Dedifferentiated amniotic fluid mesenchymal stem cell (primary cell): ENCODE results near the gene EGFL7.

Source experiments
- DNase-seq: peaks from one replicate; pipeline ENCODE4 v3.0.0-alpha.2; 2016; ENCODE audit errors: extremely low spot score

Gene EGFL7

DNA sequence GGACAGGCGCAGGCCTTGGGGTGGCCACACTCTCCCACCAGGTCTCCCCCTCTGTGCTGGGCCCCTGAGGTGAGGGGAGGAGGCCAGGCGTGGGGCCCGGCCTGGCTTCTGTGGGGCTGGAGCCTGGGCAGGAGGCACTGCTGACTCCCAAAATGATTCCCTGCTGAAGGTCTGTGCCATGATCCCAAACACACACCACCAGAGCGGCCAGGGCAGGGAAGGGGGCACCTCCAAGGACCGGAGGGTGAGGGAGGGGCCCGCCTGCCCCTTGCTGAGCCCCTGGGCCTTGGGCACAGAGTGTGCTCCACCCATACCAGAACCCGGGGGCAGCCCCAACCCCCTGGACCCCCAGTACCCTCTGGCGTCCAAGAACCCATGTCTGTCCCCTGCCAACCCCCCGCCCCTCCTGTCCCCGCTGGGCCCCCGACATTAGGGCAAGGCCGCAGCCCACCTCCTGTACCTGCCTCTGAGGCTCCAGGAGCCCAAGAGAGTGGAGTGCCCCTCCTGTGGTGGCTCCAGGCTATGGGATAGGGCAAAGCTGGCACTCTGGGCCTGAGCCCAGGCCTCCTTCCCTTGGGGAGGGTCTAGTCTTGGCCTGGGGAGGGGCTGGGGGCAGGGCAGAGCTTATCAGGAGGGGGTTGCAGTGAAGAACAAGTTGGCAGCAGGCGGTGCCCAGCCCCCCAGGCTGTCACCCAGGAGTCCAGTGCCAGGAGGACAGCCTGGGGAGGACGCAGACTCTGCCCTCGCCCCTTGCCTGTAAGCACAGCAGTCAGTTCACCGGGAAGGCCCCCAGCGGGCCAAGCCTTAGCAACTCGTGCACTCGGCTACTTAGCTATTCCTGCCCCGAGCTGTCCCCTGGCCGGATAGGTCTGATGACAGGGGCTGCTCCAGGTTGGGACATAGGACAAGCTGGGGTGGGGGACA is 2.6 kb upstream of the EGFL7 start:
- no peak for DNase-seq

DNA sequence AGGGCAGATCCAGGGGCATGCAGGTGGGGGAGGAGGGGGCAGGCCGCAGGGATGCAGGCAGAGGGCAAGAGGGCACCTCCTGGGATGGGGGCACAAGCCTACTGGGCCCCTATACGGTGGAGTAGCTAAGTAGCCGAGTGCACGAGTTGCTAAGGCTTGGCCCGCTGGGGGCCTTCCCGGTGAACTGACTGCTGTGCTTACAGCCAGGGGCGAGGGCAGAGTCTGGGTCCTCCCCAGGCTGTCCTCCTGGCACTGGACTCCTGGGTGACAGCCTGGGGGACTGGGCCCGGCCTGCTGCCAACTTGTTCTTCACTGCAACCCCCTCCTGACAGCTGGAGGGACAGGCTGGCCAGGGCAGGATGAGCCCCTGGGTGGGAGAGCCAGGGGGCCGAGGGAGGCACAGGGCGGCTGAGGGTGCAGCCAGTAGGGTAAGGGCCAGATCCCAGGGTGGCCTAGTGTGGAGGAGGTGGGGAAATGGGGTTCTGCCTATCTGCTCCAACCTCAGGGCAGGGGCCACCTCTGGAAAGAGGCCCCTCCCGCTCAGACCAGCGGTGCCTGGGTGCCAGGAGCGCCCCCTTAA is 1.7 kb upstream of the EGFL7 start:
- no peak for DNase-seq

DNA sequence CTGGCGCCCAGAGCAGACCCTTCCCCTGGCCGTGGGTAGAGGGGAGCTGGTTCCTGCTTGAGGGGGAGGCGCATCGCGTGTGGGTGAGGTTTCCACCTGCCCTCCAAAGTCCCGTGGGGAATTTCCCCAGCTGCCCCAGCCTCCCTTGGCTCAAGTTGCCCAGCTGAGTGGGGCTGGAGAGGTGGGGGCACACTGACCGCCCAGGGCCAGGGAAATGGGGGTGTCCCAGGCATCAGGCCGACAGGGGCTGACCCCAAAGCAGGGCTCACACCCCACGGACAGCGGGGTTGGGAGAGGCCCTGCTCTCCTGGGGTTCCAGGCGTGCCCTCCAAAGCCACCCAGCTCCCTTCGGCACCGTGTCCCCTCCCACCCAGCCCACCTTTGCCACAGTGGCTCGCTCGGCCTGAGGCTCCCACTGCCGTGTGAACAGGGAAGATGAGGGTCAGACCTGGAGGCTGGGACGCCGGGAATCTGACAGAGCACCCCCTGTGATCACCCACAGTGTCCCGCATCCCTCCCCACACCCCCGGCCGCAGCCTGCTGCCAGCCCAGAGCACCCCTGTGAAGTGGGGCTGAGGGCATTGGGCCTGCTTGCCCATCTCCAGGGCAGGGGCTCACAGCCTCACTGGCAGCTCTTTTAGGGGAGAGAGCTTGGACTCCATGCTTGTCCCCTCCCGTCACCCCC is 933 bp upstream of the EGFL7 start:
- no peak for DNase-seq

DNA sequence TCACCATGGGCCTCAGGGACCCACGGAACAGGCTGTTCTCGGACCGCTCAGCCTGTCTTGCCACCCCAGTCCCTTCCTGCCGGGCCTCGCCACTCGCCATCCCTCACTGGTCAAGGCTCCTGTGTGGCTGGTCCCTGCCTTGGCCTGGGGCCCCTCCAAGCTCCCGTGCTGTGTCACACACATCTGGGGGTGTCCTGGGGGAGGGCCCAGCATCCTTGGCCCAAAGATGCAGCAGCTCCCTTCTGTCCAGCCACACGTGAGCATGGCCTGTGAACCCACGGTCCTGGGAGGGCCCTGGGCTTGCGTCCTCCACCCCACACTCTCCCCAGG is 425 bp upstream of the EGFL7 start:
- no peak for DNase-seq

DNA sequence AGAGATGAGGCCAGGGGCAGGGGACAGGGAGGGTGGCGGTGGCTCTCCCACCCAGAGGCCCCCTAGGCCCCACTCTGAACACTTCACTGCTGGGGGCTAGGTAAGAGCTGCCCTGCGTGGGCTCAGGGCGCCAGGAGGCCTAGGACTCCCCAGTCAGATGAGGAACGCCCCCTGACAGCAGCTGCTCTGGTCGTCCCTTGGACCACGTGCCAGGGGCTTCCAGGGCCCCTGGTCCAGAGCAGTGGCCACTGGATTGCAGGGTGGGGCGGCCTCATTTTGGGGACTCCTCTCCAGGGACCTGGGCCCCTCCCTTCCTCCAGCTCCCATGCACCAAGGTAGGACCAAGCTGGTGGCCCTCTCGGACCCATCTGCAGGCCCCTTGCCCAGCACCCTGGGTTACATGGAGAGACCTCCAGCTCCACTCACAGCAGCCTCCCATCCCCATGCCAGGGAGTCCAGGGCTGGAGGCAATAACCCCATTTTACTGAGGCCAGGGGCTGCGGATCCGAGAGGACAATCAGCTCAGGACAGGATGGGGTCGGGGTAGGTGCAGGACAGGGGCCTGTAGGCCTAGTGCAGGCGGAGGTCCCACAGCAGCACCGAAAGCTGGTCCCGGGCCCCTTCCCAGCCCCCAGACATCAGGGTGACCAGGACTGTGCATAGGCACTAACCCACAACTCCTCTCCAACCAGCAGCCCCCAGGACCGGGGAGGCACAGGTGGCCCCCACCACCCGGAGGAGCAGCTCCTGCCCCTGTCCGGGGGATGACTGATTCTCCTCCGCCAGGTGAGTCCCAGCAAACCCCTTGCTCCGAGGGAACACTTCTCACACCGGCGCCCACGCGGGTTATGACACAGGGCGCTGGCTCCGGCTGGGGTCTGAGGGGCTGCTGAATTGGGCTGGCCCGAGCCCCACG is 1.5 kb downstream of the EGFL7 start:
- no peak for DNase-seq

DNA sequence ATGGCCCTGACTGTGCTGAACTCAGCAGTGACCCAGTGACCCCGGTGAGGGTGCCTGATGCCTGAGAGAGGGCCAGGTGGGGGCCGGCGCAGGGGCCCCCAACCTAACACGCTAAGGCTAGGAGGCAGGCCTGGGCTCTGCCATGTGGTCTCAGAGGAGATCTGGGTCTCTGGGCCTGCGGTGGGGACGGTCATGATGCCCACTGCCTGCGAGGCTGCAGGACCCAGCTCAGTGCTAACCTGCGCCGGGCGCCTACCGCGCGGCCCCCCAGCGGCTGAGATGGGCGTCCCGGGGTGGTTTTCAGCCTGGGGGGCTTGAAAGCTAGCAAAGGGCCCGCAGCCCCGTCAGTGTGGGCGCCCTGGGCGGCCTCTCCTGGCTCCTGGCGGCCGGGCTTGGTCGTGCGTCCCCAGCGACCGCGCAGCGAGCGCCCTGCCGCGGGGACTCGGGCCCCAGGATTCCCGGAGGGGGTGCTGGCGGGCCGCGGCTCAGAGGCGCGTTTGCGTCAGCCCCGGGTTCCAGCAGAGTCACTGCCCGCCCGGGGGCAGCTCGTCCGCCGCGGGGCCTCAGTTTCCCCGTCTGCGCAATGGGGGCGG is 2.5 kb downstream of the EGFL7 start:
- no peak for DNase-seq

DNA sequence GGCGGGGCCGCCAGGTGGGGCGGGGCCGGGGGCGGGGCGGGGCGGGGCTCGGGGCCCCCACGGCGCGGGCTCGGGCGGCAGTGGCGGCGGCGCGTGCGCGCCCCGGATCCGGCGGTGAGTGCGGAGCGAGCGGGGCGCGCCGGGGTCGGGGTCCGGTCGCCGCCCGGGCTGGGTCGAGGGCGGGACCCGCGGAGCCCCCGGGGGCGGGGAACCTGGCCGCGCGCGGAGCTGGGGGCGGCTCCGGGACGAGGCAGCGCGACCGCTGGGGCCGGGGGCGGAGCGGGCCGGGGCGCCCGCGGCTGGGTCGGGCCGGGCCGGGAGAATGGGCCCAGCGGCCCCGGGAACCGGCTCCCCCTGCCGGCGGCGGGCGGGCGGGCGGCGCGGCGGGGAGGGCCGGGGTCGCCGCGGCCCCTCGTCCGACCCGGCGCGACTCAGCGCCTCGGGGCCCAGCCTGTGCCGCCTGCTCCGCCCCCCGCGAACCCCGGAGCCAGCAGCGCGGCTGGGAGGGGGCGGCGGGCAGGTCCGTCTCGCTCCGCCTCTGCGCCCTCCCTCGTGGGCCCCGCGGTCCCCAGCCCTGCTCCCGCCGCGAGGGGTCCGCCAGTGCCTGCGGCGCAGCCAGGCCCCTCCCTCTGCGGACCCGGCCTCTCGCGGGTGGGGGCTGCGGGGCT is 3.1 kb downstream of the EGFL7 start:
- DNase-seq: no peak

DNA sequence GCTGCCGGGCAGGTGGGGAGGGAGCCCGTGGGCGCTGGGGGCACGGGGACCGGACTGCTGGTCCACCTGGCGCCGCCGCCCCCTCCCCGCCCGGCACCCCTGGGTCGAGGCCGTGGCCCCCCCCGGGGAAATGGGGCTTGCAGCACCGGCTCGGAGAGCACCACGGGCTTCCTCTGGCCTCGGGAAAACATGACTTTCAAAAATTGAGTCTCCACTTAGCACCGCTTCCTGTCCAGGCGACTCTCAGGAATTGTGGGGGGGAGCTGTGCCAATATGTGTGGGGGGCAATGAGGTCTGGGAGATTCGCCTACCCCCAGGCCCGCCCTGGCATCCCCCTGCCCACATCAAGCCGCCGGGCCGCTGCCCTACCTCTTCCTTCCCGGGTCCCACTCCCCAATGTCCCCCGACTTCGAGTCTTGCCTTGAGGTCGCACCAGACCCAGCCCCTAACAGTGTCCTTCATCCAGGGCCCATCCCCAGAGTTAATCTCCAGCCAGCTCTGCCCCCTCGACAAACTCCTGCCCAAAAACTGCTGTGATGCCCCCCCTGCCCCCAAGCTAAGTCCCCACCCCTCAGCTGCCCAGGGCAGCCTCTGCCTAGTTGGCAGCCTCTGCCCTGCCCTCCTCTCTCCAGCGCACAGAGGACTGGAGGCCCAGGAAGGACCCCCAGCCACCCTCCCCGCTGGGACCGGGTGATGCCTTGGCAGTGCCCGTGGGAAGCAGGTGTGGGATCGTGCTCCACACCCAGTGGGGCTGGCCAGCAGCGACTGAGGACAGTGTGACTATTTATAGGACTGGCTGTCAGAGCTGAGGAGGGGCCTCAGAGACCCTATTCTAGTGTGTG is 3.9 kb downstream of the EGFL7 start:
- no peak for DNase-seq

DNA sequence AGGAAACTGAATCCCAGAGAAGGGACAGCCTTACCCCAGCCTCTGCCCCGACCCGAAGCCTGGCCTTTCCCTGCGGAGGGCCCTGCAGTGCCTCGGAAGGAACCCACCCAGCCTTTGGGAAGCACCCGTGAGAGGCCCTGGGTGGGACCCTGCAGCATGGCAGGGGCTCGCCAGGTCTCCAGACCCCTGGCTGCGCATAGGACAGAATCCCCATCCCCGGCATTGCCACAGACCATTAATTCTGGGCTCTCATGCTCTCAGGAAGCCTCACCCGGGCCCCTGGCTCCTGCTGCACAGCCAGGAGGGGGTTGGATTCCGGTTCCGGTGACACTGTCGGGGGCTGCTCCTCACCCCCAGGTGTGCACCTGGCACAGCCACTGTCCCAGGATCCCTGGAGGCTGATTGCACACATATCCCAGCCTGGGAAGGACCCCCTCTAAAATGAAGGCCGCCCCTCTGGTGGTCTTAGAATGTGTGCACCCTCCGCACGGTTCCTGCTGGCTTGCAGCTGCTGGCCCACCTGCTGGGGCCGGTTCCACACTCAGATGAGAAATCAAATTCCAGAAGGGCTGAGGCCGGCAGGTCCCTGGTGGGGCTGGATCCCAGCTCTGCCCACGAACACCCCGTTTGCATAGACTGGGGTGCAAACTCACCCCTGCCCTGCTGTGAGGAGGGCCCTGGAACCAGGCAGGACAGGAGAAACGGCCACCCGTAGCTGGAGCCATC is 4.7 kb downstream of the EGFL7 start:
- no peak for DNase-seq

DNA sequence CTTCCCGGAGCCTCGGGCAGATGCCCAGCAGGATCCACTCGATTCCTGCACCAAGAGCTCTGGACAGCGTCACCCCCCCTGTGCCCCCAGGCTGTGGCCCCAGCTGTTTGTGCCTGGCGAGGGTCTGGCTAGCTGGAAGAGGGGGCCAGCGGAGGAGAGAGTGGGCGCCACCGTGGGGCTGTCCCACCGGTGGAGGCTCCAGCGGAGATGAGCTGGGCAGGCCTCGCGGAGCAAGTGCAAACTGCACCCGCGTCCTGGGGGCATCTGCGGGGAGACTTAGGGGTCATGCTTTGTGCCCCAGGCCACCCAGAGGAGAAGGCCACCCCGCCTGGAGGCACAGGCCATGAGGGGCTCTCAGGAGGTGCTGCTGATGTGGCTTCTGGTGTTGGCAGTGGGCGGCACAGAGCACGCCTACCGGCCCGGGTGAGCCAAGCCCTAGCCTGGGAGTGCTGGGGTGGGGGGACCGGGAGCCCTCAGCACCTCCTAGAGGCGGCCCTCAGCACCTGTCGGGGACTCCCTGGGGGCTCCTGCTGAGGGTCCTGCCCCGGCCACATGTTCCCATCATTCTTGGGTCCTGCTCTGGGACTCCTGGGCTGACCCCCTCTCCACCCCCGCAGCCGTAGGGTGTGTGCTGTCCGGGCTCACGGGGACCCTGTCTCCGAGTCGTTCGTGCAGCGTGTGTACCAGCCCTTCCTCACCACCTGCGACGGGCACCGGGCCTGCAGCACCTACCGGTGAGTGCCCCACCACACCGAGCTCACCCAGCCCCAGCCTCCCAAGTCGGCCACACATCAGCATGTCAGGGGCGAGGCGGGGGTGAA is 5.4 kb downstream of the EGFL7 start:
- DNase-seq: no peak

DNA sequence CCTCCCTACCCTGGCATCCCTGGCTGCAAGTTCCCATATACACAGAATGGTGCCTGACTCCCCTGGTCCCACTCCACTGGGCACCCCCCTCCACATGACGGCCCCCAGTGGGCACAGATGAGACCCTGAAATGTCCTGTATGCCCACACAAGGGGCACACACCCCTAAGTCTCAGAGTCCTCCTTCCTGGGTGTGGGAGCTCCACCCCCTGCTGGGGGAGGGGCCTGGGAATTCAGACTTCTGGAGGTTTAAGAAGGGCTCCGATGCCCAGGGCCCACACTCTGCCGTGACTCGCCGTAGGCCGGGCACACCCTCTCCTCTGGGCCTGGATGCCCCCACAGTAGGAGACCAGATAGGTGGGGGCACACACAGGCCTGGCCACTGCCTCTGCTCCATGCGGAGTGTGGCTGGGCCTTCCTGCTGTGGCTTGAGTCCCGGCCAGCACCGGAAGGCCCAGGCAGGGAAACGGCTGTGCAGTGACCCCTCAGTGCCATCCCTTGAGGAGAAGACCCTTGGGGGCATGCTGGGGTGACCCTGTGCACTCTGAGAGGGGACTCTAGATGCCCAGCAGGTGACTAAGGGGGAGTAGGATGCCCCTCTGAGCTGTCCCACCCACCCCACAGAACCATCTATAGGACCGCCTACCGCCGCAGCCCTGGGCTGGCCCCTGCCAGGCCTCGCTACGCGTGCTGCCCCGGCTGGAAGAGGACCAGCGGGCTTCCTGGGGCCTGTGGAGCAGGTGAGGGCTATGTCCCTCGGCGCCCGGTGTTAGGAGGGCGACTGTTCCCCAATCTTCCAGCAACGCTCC is 6.5 kb downstream of the EGFL7 start:
- no peak for DNase-seq

DNA sequence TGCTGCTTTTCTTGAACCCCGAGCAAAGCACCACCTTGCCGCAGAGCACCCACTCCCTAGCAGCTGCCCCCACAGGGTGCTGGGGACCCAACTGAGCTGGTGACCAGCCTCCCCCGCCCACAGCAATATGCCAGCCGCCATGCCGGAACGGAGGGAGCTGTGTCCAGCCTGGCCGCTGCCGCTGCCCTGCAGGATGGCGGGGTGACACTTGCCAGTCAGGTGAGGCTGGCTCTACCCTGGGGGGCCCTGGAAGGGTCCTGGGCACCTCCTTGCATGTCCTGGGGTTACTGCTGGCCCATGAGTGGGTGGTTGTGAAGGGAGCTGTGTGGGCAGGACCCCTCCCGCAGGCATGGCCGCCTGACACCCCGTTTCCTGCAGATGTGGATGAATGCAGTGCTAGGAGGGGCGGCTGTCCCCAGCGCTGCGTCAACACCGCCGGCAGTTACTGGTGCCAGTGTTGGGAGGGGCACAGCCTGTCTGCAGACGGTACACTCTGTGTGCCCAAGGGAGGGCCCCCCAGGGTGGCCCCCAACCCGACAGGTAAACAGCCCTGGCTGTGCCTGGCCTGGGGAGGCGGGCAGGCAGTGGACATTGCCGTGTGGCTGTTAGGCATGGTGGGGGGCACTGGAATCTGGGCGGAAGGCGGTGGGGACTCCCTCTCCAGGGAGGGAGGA is 7.2 kb downstream of the EGFL7 start:
- DNase-seq: no peak

DNA sequence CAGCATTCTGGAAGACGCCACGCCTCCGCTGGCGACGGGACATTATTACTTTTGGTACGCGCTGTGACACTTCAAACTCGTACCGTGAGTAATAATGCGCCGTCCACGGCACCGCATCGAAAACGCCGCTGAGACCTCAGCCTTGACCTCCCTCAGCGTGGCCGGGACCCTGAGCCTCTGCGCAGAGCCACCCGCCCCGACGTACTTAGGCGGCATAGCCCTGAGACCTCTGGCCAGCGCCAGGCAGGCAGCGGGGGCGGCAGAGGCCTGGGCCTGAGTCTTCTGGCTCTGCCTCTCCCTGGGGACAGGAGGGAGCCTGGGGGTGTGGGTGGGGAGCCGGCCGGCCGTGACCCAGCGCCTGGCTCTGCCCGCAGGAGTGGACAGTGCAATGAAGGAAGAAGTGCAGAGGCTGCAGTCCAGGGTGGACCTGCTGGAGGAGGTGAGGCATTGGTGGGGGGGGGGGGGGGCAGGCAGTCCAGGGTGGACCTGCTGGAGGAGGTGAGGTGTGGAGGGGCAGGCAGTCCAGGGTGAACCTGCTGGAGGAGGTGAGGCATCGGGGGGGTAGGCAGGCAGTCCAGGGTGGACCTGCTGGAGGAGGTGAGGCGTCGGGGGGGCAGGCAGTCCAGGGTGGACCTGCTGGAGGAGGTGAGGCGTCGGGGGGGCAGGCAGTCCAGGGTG is 8.0 kb downstream of the EGFL7 start:
- DNase-seq: no peak

DNA sequence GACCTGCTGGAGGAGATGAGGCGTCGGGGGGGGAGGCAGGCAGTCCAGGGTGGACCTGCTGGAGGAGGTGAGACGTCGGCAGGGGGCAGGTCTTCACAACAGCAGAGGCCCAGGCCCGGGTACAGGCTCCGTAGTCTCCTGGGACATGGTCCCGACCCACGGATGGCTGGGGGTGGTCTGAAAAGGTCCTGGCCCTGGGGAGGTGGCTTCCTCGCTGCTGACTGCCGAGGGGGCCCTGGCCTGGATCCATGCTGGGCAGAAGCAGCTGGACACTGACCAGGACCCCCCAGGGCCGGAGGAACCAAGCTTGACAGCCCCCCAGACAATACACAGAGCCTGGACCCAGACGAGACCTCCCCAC is 8.5 kb downstream of the EGFL7 start:
- no peak for DNase-seq

DNA sequence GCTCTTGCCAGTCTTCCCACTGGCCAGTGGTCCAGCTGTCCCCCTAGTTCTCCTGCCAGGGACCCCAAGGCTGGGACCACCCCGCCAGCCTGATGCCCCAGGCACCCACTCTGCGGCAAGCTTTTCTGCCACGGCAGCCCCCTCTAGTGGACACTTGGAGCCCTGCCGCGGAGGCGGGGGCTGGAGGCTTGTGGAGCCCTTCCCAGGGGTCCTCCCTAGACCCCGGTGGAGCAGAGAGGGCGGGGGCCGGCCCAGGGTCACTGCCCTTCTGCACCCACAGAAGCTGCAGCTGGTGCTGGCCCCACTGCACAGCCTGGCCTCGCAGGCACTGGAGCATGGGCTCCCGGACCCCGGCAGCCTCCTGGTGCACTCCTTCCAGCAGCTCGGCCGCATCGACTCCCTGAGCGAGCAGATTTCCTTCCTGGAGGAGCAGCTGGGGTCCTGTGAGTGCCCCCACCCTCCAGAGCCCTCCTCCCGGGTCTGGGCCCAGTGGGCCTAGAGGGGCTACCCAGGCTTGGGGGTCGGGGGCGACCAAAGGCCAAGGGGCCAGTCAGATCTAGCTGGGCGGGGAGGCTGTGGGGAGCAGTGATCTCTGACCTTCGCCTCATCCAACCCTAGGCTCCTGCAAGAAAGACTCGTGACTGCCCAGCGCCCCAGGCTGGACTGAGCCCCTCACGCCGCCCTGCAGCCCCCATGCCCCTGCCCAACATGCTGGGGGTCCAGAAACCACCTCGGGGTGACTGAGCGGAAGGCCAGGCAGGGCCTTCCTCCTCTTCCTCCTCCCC is 9.1 kb downstream of the EGFL7 start:
- DNase-seq: no peak
